IMR-90 (cell line): ENCODE data around the gene IFI27L2. TPM values are rescaled to one million over a fixed set of nuclear protein-coding genes. Genes with fewer than 3 reads are reported as not detected.

Experiments used
- ATAC-seq: fragments of 200-7000 bp; cut with Tn5 transposase; 2 replicates; pipeline ENCODE4 v1.9.1; 2020; ENCODE audit warnings: low read depth, mild to moderate bottlenecking, moderate library complexity
- BruUV-seq: library from RNA; stranded (reverse); fragments of 400-500 nt; replicated peaks from 2 replicates; lab custom pipeline; 2021; lab: Mats Ljungman, UMichigan
- CTCF ChIA-PET: fragments of 300-600 bp; formaldehyde crosslinking; extraction: SDS; loops from one replicate; lab custom pipeline; 2021; ENCODE audit warnings: antibody characterized with exemption; lab: Yijun Ruan, JAX
- POLR2A ChIA-PET: fragments of 300-600 bp; sonication (Branson Sonifier 250); formaldehyde crosslinking; loops from one replicate; lab custom pipeline; 2022; ENCODE audit warnings: antibody characterized with exemption; ENCODE audit not compliant: unreplicated experiment; lab: Charles Lee
- DNase-seq: peaks from one replicate; pipeline ENCODE4 v3.0.0; 2013
- H2AFZ ChIP-seq: replicated peaks from 2 replicates; pipeline ENCODE3; 2013; ENCODE audit warnings: low read length, mild to moderate bottlenecking; ENCODE audit not compliant: poor library complexity
- H2AK5ac ChIP-seq: 2 replicates; pipeline ENCODE4 v1.6.1; 2013; ENCODE audit warnings: low read depth, low read length, inconsistent platforms
- H2AK9ac ChIP-seq: replicated peaks from 2 replicates; pipeline ENCODE3; 2013; ENCODE audit warnings: mild to moderate bottlenecking, low read depth, low read length, moderate library complexity; ENCODE audit not compliant: poor library complexity
- H2BK120ac ChIP-seq: 2 replicates; pipeline ENCODE4 v1.6.1; 2013; ENCODE audit warnings: low read depth, low read length, inconsistent platforms
- H2BK15ac ChIP-seq: 3 replicates; pipeline ENCODE4 v1.6.1; 2013; ENCODE audit warnings: low read depth, low read length, inconsistent platforms
- H2BK20ac ChIP-seq: 2 replicates; pipeline ENCODE4 v1.6.1; 2013; ENCODE audit warnings: low read depth, mild to moderate bottlenecking, inconsistent platforms, low read length, moderate library complexity
- H2BK5ac ChIP-seq: 2 replicates; pipeline ENCODE4 v1.6.1; 2013; ENCODE audit warnings: mild to moderate bottlenecking, low read depth, low read length, inconsistent platforms; ENCODE audit not compliant: poor library complexity, severe bottlenecking
- H3K14ac ChIP-seq: replicated peaks from 2 replicates; pipeline ENCODE4 v1.6.1; 2013; ENCODE audit warnings: low read depth, low read length, inconsistent platforms
- H3K18ac ChIP-seq: 2 replicates; pipeline ENCODE4 v1.6.1; 2013; ENCODE audit warnings: low read depth, low read length, control low read depth
- H3K23ac ChIP-seq: 2 replicates; pipeline ENCODE4 v1.6.1; 2013; ENCODE audit warnings: low read depth, low read length, inconsistent platforms
- H3K27ac ChIP-seq: 2 replicates; pipeline ENCODE4 v1.5.1; 2013; ENCODE audit warnings: mild to moderate bottlenecking, control low read depth, low read length; ENCODE audit not compliant: insufficient read depth
- H3K27me3 ChIP-seq: 2 replicates; pipeline ENCODE4 v1.6.1; 2013; ENCODE audit warnings: low read length; ENCODE audit not compliant: control insufficient read depth, insufficient read depth
- H3K36me3 ChIP-seq: 2 replicates; pipeline ENCODE4 v1.6.1; 2013; ENCODE audit warnings: low read length, mixed read lengths; ENCODE audit not compliant: control insufficient read depth, insufficient read depth
- H3K4ac ChIP-seq: 2 replicates; pipeline ENCODE4 v1.6.1; 2013; ENCODE audit warnings: low read depth, low read length, inconsistent platforms
- H3K4me1 ChIP-seq: 2 replicates; pipeline ENCODE4 v1.6.1; 2013; ENCODE audit warnings: low read length, mixed read lengths; ENCODE audit not compliant: control insufficient read depth, insufficient read depth
- H3K4me2 ChIP-seq: 2 replicates; pipeline ENCODE4 v1.6.1; 2013; ENCODE audit warnings: low read depth, mild to moderate bottlenecking, control low read depth, low read length, moderate library complexity
- H3K4me3 ChIP-seq: 2 replicates; pipeline ENCODE4 v1.5.1; 2013; ENCODE audit warnings: low read depth, mild to moderate bottlenecking, control low read depth, low read length, moderate library complexity; ENCODE audit not compliant: insufficient read depth
- H3K56ac ChIP-seq: 2 replicates; pipeline ENCODE4 v1.6.1; 2013; ENCODE audit warnings: low read length, inconsistent platforms; ENCODE audit not compliant: insufficient read depth; ENCODE audit errors: extremely low read depth
- H3K79me1 ChIP-seq, 2 experiments: 2 replicates each; pipeline ENCODE4 v1.6.1; 2013; ENCODE audit warnings: low read length in 2 of 2, inconsistent platforms in 1 of 2, low read depth in 1 of 2
- H3K9ac ChIP-seq: 2 replicates; pipeline ENCODE4 v1.6.1; 2013; ENCODE audit warnings: low read depth, low read length, control low read depth
- H3K9me1 ChIP-seq: 2 replicates; pipeline ENCODE4 v1.6.1; 2013; ENCODE audit warnings: low read length, inconsistent platforms; ENCODE audit not compliant: insufficient read depth
- H3K9me3 ChIP-seq: 2 replicates; pipeline ENCODE4 v1.6.1; 2013; ENCODE audit warnings: low read length; ENCODE audit not compliant: control insufficient read depth, insufficient read depth
- H4K20me1 ChIP-seq: 2 replicates; pipeline ENCODE4 v1.6.1; 2013; ENCODE audit warnings: low read length, inconsistent platforms; ENCODE audit not compliant: insufficient read depth
- H4K5ac ChIP-seq: 2 replicates; pipeline ENCODE4 v1.6.1; 2013; ENCODE audit warnings: mild to moderate bottlenecking, low read depth, low read length, control low read depth
- H4K8ac ChIP-seq, 2 experiments: 2 replicates each; pipeline ENCODE4 v1.6.1; 2013; ENCODE audit warnings: low read depth in 2 of 2, low read length in 2 of 2, control low read depth in 1 of 2, inconsistent platforms in 1 of 2
- H4K91ac ChIP-seq: 2 replicates; pipeline ENCODE4 v1.6.1; 2013; ENCODE audit warnings: low read depth, low read length, inconsistent platforms; ENCODE audit not compliant: insufficient read depth
- BHLHE40 ChIP-seq: fragments of 150-350 bp; IDR thresholded peaks from 2 replicates; pipeline ENCODE4 v1.6.1; 2016; ENCODE audit warnings: mild to moderate bottlenecking, low read depth, low read length
- MAZ ChIP-seq: IDR thresholded peaks from 2 replicates; pipeline ENCODE4 v1.6.1; 2012; ENCODE audit warnings: low read depth, mild to moderate bottlenecking, low read length, improper control_type of control experiment, moderate library complexity, borderline replicate concordance
- WGBS, 2 experiments: methylation state at CpG; one replicate each; pipeline versions ENCODE4 v1.1.5 to v1.1.7; 2013; ENCODE audit warnings: missing lambda C conversion rate in 2 of 2; ENCODE audit not compliant: insufficient read length in 1 of 2; ENCODE audit errors: extremely low coverage in 2 of 2; 5-methylcytosine and 5-hydroxymethylcytosine counted together
- dilution Hi-C: fragments of 300-500 bp; cut with HindIII; formaldehyde crosslinking; loops from one replicate; pipeline ENCODE4 v1.14.3; 2018; ENCODE audit warnings: low sequenced_read_pairs; ENCODE audit not compliant: unreplicated experiment
- in situ Hi-C: fragments of 300-500 bp; cut with MboI; formaldehyde crosslinking; loops from 3 replicates; pipeline ENCODE4 v1.14.3; 2019; ENCODE audit warnings: low sequenced_read_pairs, inconsistent platforms, mixed read lengths
- intact Hi-C: fragments of 100-400 bp; cut with micrococcal nuclease; formaldehyde crosslinking; loops from 2 replicates; pipeline ENCODE4 v1.10.0; 2022
- polyA plus RNA-seq, 3 experiments: library from polyadenylated mRNA; depleted of rRNA; stranded (reverse); fragments of >200 nt; gene quantifications; 2 replicates each; pipeline ENCODE4 v1.2.3, GENCODE V29; 2012; ENCODE audit warnings: low replicate concordance in 1 of 3
- total RNA-seq: library from RNA; depleted of rRNA; stranded (reverse); fragments of >200 nt; gene quantifications from 2 replicates; pipeline ENCODE4 v1.2.3, GENCODE V29; 2012

Gene IFI27L2
- total and polyA plus RNA-seq, 2 of the 4 experiments (the other 2 are of a cell fraction): 43.0 to 187 TPM

DNA sequence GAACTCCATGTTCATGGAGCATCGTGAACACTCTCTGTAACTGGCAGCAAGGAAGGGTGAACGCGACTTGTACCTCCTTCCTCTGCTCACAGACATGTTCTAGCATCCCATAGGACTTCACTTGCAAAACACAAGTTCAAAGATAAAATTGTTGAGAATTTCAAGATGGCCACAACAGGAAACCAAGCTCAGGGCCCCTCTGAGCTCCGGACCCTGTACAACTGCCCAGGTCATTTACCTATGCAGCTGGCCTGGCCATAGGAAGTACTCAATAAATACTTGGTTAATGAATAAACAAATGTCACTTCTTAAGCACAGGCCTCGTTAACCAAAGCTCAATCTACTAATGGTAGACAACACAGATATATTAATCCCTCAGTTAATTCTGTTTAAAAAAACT lies 33.1 kb upstream of the IFI27L2 start:
- Histone ChIP-seq H3K18ac (no peak overlapping the region), H4K8ac (no peak overlapping the region), H2BK120ac (no peak overlapping the region), H3K4me1 (peaks cover 3% of the 10 kb centered on the region; the same call in 1 of the 2 replicates), H2BK15ac (no peak overlapping the region), H3K27ac (no peak overlapping the region), H3K36me3 (no peaks in the 10 kb centered on the region), H3K79me1 (no peaks in the 10 kb centered on the region), H3K9ac (no peak overlapping the region), H4K91ac (no peak overlapping the region), H3K14ac (no peak overlapping the region), H3K4me3 (no peak overlapping the region), H2AK5ac (no peak overlapping the region), H3K4me2 (no peak overlapping the region), H2BK20ac (no peak overlapping the region), H3K9me3 (no peaks in the 10 kb centered on the region), H3K56ac (no peak overlapping the region), H4K20me1 (no peaks in the 10 kb centered on the region), H2BK5ac (no peak overlapping the region), H3K4ac (no peak overlapping the region), H3K27me3 (peaks cover 39% of the 10 kb centered on the region), H3K23ac (no peak overlapping the region), H3K9me1 (no peaks in the 10 kb centered on the region; the same call in 1 of the 2 replicates), H2AFZ (no peak overlapping the region), H2AK9ac (no peak overlapping the region), H4K5ac (no peak overlapping the region)
- ChIA-PET CTCF (interaction anchor here (1.0 to 1.9 kb wide), 2 partner anchors 21 to 26 kb away, joined by 3 to 6 read pairs; no protein-coding TSS in a partner anchor), POLR2A (no interaction called here)
- in situ Hi-C loops (no loop called here), intact Hi-C loops (no loop called here), dilution Hi-C loops (no loop called here)
- WGBS, 2 experiments: no CpG with 5 or more reads among the region's 5 CpGs
- DNase-seq (no peak), ATAC-seq (no peak)
- BruUV-seq: no TSS peak
- TF ChIP-seq BHLHE40 (no peak), MAZ (no peak)
